Osteocyte (in vitro differentiated cells): ENCODE data around the gene ETV6. TPM values are rescaled to one million over a fixed set of nuclear protein-coding genes. Genes with fewer than 3 reads are reported as not detected.

Source experiments
- DNase-seq: peaks from one replicate; pipeline ENCODE4 v3.0.0; 2021; ENCODE audit warnings: mixed read lengths; ENCODE audit not compliant: unreplicated experiment; ENCODE audit errors: extremely low spot score
- H3K27ac Mint-ChIP-seq: one replicate; pipeline ENCODE4 v1.8.0; 2021; ENCODE audit warnings: mild to moderate bottlenecking, mixed read lengths; ENCODE audit not compliant: unreplicated experiment
- H3K27me3 Mint-ChIP-seq: one replicate; pipeline ENCODE4 v1.8.0; 2021; ENCODE audit warnings: mixed read lengths; ENCODE audit not compliant: unreplicated experiment
- H3K36me3 Mint-ChIP-seq: one replicate; pipeline ENCODE4 v1.8.0; 2021; ENCODE audit warnings: mixed read lengths; ENCODE audit not compliant: unreplicated experiment
- H3K4me1 Mint-ChIP-seq: one replicate; pipeline ENCODE4 v1.8.0; 2021; ENCODE audit warnings: mixed read lengths; ENCODE audit not compliant: unreplicated experiment
- H3K4me3 Mint-ChIP-seq: one replicate; pipeline ENCODE4 v1.8.0; 2021; ENCODE audit warnings: mild to moderate bottlenecking, moderate library complexity, mixed read lengths; ENCODE audit not compliant: unreplicated experiment
- H3K9me3 Mint-ChIP-seq: one replicate; pipeline ENCODE4 v1.8.0; 2021; ENCODE audit warnings: mixed read lengths; ENCODE audit not compliant: unreplicated experiment
- total RNA-seq: library from RNA; stranded (reverse); gene quantifications from 2 replicates; pipeline ENCODE4 v1.2.1, GENCODE V29; 2021
- TF ChIP-seq, protein P1 (sequence below): fragments of 200-600 bp; sonication (generic); IDR thresholded peaks from 2 replicates; pipeline ENCODE4 v1.5.0; 2021; ENCODE audit warnings: antibody characterized with exemption, mild to moderate bottlenecking, moderate library complexity

The ETV6 gene
- total RNA-seq, 1 donor from 2014 or later = 24.4 TPM

GRCh38 chr12:11829764-11830194 is 180.3 kb downstream of the ETV6 start:
- Mint-ChIP-seq H3K4me3 (no peak overlapping the region), H3K27me3 (no peaks in the 10 kb centered on the region), H3K36me3 (peaks cover 8% of the 10 kb centered on the region), H3K27ac (no peak overlapping the region), H3K4me1 (peaks cover 20% of the 10 kb centered on the region), H3K9me3 (no peaks in the 10 kb centered on the region)
- no peak for DNase-seq
- TF ChIP-seq, protein P1, sequence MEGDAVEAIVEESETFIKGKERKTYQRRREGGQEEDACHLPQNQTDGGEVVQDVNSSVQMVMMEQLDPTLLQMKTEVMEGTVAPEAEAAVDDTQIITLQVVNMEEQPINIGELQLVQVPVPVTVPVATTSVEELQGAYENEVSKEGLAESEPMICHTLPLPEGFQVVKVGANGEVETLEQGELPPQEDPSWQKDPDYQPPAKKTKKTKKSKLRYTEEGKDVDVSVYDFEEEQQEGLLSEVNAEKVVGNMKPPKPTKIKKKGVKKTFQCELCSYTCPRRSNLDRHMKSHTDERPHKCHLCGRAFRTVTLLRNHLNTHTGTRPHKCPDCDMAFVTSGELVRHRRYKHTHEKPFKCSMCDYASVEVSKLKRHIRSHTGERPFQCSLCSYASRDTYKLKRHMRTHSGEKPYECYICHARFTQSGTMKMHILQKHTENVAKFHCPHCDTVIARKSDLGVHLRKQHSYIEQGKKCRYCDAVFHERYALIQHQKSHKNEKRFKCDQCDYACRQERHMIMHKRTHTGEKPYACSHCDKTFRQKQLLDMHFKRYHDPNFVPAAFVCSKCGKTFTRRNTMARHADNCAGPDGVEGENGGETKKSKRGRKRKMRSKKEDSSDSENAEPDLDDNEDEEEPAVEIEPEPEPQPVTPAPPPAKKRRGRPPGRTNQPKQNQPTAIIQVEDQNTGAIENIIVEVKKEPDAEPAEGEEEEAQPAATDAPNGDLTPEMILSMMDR = no peak

DNA sequence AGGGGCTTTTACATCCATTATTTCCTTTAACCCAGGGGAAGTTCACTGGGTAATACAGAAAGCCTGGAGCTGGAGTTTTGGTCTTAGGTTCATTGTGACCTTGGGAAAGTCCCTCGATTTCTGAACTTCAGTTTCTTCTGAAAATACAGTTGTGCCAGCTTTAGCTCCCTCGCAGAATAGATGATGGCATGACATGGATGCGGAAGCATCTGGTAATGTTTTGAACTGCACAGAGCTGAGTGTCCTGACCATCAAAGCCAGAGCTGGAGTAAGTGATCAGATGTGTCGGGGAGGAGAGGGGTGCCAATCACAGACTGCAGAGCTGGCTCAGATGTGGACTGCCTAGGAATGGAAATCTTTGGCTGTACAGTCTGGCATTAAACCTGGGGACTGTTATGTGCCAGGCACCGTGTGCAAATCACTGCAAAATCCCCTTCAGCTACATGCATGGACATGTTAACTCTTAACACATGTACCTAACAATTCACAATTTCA is 180.9 kb downstream of the ETV6 start:
- Mint-ChIP-seq H3K4me3 (no peak overlapping the region), H3K27me3 (no peaks in the 10 kb centered on the region), H3K4me1 (peaks cover 23% of the 10 kb centered on the region), H3K36me3 (peaks cover 8% of the 10 kb centered on the region), H3K27ac (no peak overlapping the region), H3K9me3 (no peaks in the 10 kb centered on the region)
- no peak for DNase-seq
- TF ChIP-seq, protein P1 = no peak

DNA sequence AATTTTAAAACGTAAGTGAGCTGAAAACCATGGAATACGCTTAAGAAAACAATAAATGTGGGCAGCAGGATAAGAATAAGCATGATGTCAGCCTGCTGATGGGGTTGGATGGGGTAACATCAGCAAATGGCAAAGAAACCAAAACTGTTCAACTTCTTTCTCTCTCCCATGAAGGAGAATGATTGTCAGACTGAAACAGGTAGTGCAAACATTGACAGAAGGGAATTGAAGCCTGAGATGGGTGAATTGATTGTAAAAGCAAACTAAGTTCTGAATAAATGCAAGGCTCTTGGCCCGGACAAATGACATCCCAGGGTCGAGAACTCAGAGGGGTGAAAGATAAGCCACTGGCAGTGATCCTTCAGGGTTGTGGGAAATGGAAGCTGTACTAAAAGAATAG is 182.6 kb downstream of the ETV6 start:
- TF ChIP-seq, protein P1 = no peak
- H3K27ac Mint-ChIP-seq = no peak overlapping the region
- H3K9me3 Mint-ChIP-seq = no peaks in the 10 kb centered on the region
- H3K36me3 Mint-ChIP-seq = peaks cover 6% of the 10 kb centered on the region
- no peaks in the 10 kb centered on the region for H3K27me3 Mint-ChIP-seq
- peaks cover 33% of the 10 kb centered on the region for H3K4me1 Mint-ChIP-seq
- DNase-seq = no peak
- no peak overlapping the region for H3K4me3 Mint-ChIP-seq

GRCh38 chr12:11833174-11833895 is 183.9 kb downstream of the ETV6 start:
- Mint-ChIP-seq H3K27me3 (no peaks in the 10 kb centered on the region), H3K36me3 (peaks cover 11% of the 10 kb centered on the region), H3K4me1 (peaks cover 40% of the 10 kb centered on the region), H3K9me3 (no peaks in the 10 kb centered on the region), H3K4me3 (no peak overlapping the region), H3K27ac (no peak overlapping the region)
- DNase-seq = no peak
- TF ChIP-seq, protein P1 = no peak

GRCh38 chr12:11834104-11834812 is 184.8 kb downstream of the ETV6 start:
- DNase-seq = no peak
- H3K27me3 Mint-ChIP-seq = no peaks in the 10 kb centered on the region

More at GRCh38 chr12:11834104-11834812, 184.8 kb downstream of the ETV6 start:
- Mint-ChIP-seq H3K36me3 (peaks cover 15% of the 10 kb centered on the region), H3K4me1 (peaks cover 44% of the 10 kb centered on the region), H3K4me3 (no peak overlapping the region), H3K9me3 (no peaks in the 10 kb centered on the region), H3K27ac (no peak overlapping the region)
- TF ChIP-seq, protein P1 = no peak
